GM19463 (cell line): ENCODE data around the gene ST8SIA6.
"Not testable (repeated sequence)": the region's sequence is repeated elsewhere in the genome, so short reads cannot be mapped to it uniquely, and the experiment has no call there.

Experiments
- ATAC-seq: cut with Tn5 transposase; IDR thresholded peaks from one replicate; pipeline ENCODE4 v1.9.1; 2021; ENCODE audit warnings: mild to moderate bottlenecking, moderate library complexity; ENCODE audit not compliant: unreplicated experiment

Gene ST8SIA6

DNA sequence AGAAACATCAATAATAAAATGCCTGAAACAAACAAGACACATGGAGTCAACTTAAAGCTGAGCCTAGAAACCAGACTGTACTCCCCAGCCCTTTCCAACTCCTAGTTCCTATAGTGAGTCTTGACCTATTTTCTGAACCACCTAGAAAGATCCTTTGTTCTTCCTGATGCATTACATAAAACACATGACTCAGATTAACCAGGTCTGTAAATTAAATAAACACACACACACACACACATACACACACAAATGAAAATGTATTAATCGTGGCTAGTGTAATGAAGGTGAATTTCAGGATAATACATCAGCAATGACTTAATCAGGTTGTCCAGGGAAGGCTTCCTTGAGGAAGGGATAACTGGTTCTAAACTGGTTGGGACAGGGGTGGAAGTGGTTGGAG lies 104.7 kb downstream of the ST8SIA6 start:
- ATAC-seq: no peak

GRCh38 chr10:17348501-17349349 lies 105.7 kb downstream of the ST8SIA6 start:
- no peak for ATAC-seq

DNA sequence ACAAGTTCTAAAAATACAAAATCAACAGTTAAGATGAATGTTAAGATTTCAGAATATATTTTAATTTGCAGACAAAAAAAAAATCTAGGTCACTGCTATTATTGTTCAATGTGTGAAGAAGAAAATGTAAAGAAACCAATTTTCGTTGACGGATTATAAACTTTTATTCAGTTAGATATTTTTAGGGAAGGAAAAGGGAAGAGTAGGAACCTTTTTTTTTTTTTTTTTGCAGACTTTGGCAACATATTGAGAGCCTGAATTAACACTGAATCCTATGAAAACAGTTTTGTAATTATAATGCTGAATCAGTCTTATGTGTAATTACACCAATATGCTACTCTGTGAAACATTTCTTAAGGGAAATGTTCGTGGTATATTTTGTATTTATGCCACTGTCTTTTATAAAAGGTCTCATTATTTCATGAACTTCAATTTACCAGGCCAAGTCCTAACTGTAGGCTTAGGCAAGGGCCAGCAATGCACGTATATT lies 106.3 kb downstream of the ST8SIA6 start:
- no peak for ATAC-seq

- ATAC-seq: no peak
Measured at GRCh38 chr10:17344206-17344605, 110.2 kb downstream of the ST8SIA6 start.

DNA sequence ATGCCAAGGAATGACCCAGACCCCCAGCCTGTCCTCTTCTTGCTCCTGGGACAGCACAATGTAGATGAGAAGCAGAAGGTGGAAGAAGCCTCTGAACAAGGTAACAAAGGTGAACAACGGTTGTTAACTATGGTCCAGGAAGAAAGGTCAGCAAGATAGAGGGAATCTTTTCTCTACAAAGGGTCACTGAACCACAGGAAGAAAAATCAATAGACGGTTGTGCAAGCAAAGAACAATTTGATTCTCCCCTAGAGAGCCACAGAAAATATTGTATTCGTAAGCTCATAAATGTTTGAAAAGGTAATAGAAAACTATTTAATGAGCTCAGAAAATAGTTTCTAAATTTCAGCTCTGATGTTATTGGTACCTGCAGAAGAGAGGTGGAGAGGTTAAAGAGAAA lies 111.3 kb downstream of the ST8SIA6 start:
- no peak for ATAC-seq

DNA sequence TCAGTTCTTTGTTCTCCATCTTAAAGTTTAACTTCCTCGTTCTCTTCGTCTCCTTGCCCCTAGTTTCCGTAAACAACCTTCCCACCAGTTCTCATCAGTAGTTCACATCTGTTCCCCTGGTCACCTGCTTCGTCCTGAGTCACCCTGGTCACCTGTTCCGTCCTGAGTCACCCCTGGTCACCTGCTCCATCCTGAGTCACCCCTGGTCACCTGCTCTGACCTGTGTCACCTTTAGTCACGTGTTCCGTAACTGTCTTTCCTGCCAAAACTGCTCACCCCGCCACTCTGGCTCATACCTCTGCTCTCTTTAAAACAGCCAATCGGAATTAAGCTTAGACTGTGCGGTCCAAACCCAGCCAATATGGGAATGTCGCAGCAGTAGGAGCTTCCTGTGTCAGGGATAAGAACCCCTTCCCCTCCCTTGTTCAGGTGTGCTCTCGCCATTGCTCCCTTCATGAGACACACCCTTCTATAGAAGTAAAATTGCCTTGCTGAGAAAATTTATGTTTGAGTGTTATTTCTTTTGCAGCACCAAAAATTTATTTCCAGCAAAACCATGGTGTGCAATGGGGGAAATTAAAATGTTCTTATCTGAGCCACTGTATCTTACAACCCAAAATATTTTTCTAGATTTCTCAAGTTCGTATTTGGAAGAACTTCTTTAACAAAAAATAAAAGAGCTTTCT lies 114.1 kb downstream of the ST8SIA6 start:
- ATAC-seq: no peak

DNA sequence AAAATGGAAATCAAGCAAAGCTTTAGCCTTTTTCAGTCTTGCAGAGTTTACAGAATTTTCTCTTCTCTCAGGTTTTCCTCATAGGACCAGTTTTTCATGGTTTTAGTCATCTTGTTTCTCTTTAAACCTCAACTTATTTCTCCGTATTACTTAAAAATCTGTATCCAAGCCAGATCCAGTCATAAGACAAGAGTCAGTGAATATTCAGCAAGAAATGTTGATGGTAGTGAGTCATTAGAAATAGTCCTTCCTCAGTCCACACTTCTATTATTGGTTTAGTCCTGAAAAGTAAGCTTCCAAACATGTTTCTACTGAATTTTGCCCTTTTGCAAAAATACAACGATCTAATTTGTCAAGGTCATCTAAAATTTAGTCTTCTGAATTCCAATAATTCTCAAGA lies 119.3 kb downstream of the ST8SIA6 start:
- ATAC-seq: no peak

DNA sequence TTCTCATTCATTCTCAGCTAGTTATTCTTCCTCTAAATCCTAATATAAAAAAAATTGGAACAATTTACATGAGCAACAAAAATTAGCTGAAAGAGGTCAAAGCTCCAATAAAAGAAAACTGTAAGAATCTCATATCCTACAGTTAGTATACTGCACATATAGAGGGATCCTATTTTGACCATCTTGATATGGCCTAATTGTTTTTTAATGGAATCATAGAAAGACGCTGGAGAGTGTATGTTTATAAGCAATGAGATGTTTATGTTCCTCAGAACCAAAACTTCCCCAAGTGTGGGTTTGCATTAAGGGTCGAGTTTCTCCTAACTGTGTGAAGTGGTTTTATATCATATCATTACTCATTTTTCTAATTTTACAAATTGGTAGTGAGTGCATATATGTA lies 123.9 kb downstream of the ST8SIA6 start:
- no peak for ATAC-seq

- no peak for ATAC-seq
Measured at GRCh38 chr10:17326377-17326776, 128.0 kb downstream of the ST8SIA6 start.

DNA sequence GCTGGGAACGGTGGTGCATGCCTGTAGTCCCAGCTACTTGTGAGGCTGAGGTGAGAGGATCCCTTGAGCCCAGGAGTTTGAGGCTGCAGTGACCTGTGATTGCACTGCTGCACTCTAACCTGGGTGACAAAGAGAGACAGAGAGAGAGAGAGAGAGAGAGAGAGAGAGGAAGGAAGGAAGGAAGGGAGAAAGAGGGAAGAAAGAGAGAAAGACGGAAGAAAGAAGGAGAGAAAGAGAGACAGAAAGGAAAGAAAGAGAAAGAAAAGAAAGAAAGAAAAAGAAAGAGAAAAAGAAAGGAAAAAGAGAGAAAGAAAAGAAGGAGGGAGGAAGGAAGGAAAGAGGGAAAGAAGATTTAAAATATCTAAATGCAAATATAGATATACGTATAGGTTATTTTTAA lies 132.4 kb downstream of the ST8SIA6 start:
- ATAC-seq: not testable (repeated sequence)

GRCh38 chr10:17316488-17317170 lies 137.8 kb downstream of the ST8SIA6 start:
- ATAC-seq: peak; percentile 91

GRCh38 chr10:17309435-17309834 lies 145.0 kb downstream of the ST8SIA6 start:
- no peak for ATAC-seq

DNA sequence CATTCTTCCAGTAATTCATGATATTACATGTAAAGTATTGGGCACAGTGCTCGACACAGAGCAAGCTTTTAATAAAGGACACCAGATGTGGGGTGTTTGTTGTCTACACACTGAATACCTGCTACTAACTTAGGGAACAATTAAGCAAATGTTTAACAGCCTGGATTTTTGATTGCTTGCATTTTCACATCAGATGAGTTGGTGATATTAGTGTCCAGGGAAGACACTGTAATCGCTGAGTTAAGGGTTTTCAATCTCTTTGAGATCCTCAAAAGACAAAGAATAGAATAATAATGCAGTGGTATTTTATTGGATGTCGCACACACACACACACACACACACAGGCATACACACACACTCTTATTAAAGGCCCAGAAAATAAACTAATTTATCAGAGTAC lies 147.3 kb downstream of the ST8SIA6 start:
- no peak for ATAC-seq

GRCh38 chr10:17292375-17292774 lies 162.0 kb downstream of the ST8SIA6 start:
- no peak for ATAC-seq

- ATAC-seq: no peak
Measured at GRCh38 chr10:17290226-17290625, 164.2 kb downstream of the ST8SIA6 start.

DNA sequence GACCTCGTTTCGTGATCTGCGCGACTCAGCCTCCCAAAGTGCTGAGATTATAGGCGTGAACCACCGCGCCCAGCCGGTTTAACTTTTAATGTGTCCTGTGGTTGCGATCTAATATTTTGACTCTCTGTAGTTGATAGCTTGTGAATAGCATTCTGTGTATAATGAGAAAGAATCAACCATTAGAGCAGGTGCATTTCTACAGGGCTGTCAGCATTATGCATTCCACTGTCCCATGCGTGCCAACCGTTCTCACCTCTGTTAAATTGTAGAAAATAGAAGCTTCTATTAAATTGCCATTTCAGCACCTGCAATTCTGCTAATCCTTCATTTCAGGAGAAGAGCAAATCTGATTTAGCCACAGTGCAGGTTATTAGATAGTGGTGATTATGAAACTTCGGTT lies 164.6 kb downstream of the ST8SIA6 start:
- no peak for ATAC-seq

DNA sequence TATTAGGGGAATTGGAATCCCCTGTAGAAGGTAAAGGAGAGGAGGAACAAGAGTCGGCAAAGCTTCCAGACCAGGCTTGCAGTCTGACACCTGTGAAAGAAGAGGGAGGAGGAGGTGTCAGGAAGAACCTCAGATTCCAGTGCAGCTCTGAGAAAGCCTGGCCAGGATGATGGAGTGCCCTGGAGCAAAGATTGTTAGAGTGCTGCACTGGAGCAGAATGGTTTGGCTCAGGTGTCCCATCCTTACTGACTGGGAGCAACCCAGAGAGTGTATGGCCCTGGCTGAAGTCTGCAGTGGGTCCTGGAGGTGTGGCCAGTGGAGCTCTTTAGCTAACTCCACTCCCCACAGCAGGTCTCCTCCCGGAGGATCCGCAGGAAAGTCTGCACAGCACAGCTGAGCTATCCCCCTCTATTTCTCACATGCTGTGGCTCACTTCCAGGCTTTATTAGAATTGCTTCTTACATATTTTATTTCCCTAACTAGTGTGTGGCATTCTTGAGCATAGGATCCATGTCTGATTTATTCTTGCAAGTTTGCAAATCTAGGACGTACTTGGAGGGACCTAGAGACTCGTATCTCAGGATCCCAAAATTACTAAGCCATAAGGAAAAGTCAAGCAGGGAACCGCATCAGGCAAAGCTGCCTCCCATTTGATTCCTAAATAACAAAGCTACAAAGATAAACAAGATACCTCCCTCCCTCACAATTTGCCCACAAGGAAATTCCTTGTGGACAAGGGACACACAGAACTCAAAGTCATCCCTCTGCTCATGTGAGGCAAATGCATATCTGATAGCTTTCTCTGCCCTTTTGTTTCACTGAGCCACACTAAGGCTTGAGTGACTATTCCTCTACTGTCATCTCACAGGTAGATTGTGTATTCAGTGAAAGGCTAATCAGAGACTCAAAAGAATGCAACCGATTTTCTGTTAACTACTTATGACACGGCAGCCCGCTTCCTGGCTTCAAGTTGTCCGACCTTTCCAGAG lies 167.5 kb downstream of the ST8SIA6 start:
- ATAC-seq: no peak

- no peak for ATAC-seq
Measured at GRCh38 chr10:17282311-17282710, 172.1 kb downstream of the ST8SIA6 start.

DNA sequence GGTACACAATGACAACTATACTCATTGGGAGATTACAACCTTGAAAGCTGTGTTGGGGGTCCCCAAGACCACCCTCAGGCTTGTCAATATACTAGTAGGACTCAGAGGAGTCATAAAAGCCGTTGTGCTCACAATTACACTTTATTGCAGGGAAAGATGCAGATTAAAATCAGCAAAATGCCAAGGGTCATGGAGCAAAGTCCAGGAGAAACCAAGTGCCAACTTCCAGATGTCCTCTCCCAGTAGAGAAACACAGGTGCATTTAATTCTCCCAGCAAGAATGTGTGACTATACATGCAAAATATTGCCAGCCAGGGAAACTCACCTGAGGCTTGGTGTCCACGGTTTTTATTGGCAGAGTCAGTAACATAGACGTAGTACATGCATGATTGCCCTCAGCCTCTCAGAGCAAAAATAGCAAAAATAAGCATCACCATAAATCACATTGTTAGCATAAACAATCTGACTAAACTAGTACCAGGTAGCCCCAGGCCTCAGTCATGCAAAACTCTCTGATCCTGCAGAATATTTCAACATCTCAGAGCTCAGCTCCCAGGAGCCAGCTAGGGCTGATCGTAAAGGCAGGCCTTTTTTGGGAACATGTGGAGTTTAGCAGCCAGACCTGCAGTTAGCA lies 175.7 kb downstream of the ST8SIA6 start:
- ATAC-seq: no peak
